Measurements from ENCODE around the gene IFIT1. TPM values are rescaled to one million over a fixed set of nuclear protein-coding genes. Genes with fewer than 3 reads are reported as not detected.
"Not testable (repeated sequence)": the region's sequence is repeated elsewhere in the genome, so short reads cannot be mapped to it uniquely, and the experiment has no call there.

IFIT1 gene
- total RNA-seq, 4 donors from 2014 or later = 1.9 to 7.1 (median 2.7) TPM

GRCh38 chr10:89431977-89432376, 39.6 kb downstream of the IFIT1 start:
- H3K4me1 ChIP-seq = no peaks in the 10 kb centered on the region
- no peak for DNase-seq (ENCODE audit: low spot score in 2 of 2)
- H3K36me3 ChIP-seq = no peaks in the 10 kb centered on the region
- TF ChIP-seq EP300 (IDR thresholded peaks at IDR 0.05) (no peak), POLR2A (IDR thresholded peaks at IDR 0.05) (no peak), CTCF (IDR thresholded peaks at IDR 0.05) (no peak), POLR2AphosphoS5 (IDR thresholded peaks at IDR 0.05) (no peak)
- WGBS = 50% methylated on average over 3 of the region's 3 CpGs
- no peaks in the 10 kb centered on the region for H3K9me3 ChIP-seq
- H3K27me3 ChIP-seq = no peaks in the 10 kb centered on the region
- no peak overlapping the region for H3K27ac ChIP-seq
- no peak overlapping the region for H3K4me3 ChIP-seq

- DNase-seq (ENCODE audit: low spot score in 2 of 2) = no peak
- 82% methylated on average over 4 of the region's 4 CpGs for WGBS
- TF ChIP-seq POLR2AphosphoS5 (IDR thresholded peaks at IDR 0.05) (no peak), CTCF (IDR thresholded peaks at IDR 0.05) (no peak), EP300 (IDR thresholded peaks at IDR 0.05) (no peak), POLR2A (IDR thresholded peaks at IDR 0.05) (no peak)
- Histone ChIP-seq H3K9me3 (no peaks in the 10 kb centered on the region), H3K4me3 (no peak overlapping the region), H3K27ac (no peak overlapping the region), H3K4me1 (no peaks in the 10 kb centered on the region), H3K36me3 (no peaks in the 10 kb centered on the region), H3K27me3 (no peaks in the 10 kb centered on the region)
Measured at GRCh38 chr10:89438525-89438924, 46.1 kb downstream of the IFIT1 start.

- no peak for DNase-seq (ENCODE audit: low spot score in 2 of 2)
- Histone ChIP-seq H3K9me3 (no peaks in the 10 kb centered on the region), H3K27ac (no peak overlapping the region), H3K4me3 (no peak overlapping the region), H3K4me1 (no peaks in the 10 kb centered on the region), H3K27me3 (no peaks in the 10 kb centered on the region), H3K36me3 (no peaks in the 10 kb centered on the region)
- TF ChIP-seq CTCF (IDR thresholded peaks at IDR 0.05) (no peak), POLR2AphosphoS5 (IDR thresholded peaks at IDR 0.05) (no peak), EP300 (IDR thresholded peaks at IDR 0.05) (no peak), POLR2A (IDR thresholded peaks at IDR 0.05) (no peak)
- WGBS = 61% methylated on average over 4 of the region's 4 CpGs
Measured at GRCh38 chr10:89440226-89441009, 48.0 kb downstream of the IFIT1 start.

- Histone ChIP-seq H3K9me3 (no peaks in the 10 kb centered on the region), H3K36me3 (no peaks in the 10 kb centered on the region), H3K4me3 (no peak overlapping the region), H3K27ac (no peak overlapping the region), H3K4me1 (no peaks in the 10 kb centered on the region), H3K27me3 (no peaks in the 10 kb centered on the region)
- TF ChIP-seq POLR2A (IDR thresholded peaks at IDR 0.05) = no peak
- TF ChIP-seq CTCF (IDR thresholded peaks at IDR 0.05) = no peak
- TF ChIP-seq POLR2AphosphoS5 (IDR thresholded peaks at IDR 0.05) = no peak
- TF ChIP-seq EP300 (IDR thresholded peaks at IDR 0.05) = no peak
- WGBS = 89% methylated on average over 1 of the region's 1 CpG
- DNase-seq (ENCODE audit: low spot score in 2 of 2) = no peak
Measured at GRCh38 chr10:89442289-89442688, 49.9 kb downstream of the IFIT1 start.

GRCh38 chr10:89444819-89445218, 52.4 kb downstream of the IFIT1 start:
- not testable (repeated sequence) for DNase-seq (ENCODE audit: low spot score in 2 of 2); H3K4me3 ChIP-seq; H3K4me1 ChIP-seq; H3K9me3 ChIP-seq; H3K27ac ChIP-seq; H3K27me3 ChIP-seq; H3K36me3 ChIP-seq
- WGBS = 100% methylated on average over 1 of the region's 7 CpGs

Data from suprapubic skin (tissue), 4 donors.